Nephron progenitor cell (in vitro differentiated cells): ENCODE results near the gene HIVEP3.
A peak's percentile ranks its signal among the peaks of the same experiment; 100 is the strongest.

Experiments used
- DNase-seq: peaks from one replicate; pipeline ENCODE4 v3.0.0; 2021
- H3K27ac Mint-ChIP-seq: 2 replicates; pipeline ENCODE4 v1.8.0; 2021; ENCODE audit warnings: mild to moderate bottlenecking, moderate library complexity, mixed read lengths
- H3K27me3 Mint-ChIP-seq: 2 replicates; pipeline ENCODE4 v1.8.0; 2021; ENCODE audit warnings: mild to moderate bottlenecking, low read depth, mixed read lengths; ENCODE audit not compliant: poor library complexity
- H3K36me3 Mint-ChIP-seq: 2 replicates; pipeline ENCODE4 v1.8.0; 2021; ENCODE audit warnings: low read depth, mixed read lengths
- H3K4me1 Mint-ChIP-seq: 2 replicates; pipeline ENCODE4 v1.8.0; 2021; ENCODE audit warnings: mixed read lengths
- H3K4me3 Mint-ChIP-seq: 2 replicates; pipeline ENCODE4 v1.8.0; 2021; ENCODE audit warnings: mild to moderate bottlenecking, moderate library complexity, mixed read lengths
- H3K9me3 Mint-ChIP-seq: 2 replicates; pipeline ENCODE4 v1.8.0; 2021; ENCODE audit warnings: mild to moderate bottlenecking, moderate library complexity, mixed read lengths
- CTCF ChIP-seq: fragments of 200-600 bp; sonication (generic); IDR thresholded peaks from 2 replicates; pipeline ENCODE4 v1.5.0; 2021; ENCODE audit warnings: antibody characterized with exemption

HIVEP3 gene

GRCh38 chr1:41823471-41823870, 95.3 kb downstream of the HIVEP3 start:
- peak; percentile 48 for DNase-seq
- H3K27me3 Mint-ChIP-seq = peaks cover 7% of the 10 kb centered on the region
- peaks cover 17% of the 10 kb centered on the region for H3K4me1 Mint-ChIP-seq
- H3K9me3 Mint-ChIP-seq = no peaks in the 10 kb centered on the region
- no peak overlapping the region for H3K4me3 Mint-ChIP-seq
- no peaks in the 10 kb centered on the region for H3K36me3 Mint-ChIP-seq
- no peak overlapping the region for H3K27ac Mint-ChIP-seq
- no peak for TF ChIP-seq CTCF

- Mint-ChIP-seq H3K4me1 (peaks cover 17% of the 10 kb centered on the region), H3K27me3 (peaks cover 7% of the 10 kb centered on the region), H3K36me3 (no peaks in the 10 kb centered on the region), H3K27ac (no peak overlapping the region), H3K9me3 (no peaks in the 10 kb centered on the region), H3K4me3 (no peak overlapping the region)
- no peak for TF ChIP-seq CTCF
- no peak for DNase-seq
These were observed 95.9 kb downstream of the HIVEP3 start for GRCh38 chr1:41822866-41823265.

- Mint-ChIP-seq H3K4me1 (peaks cover 17% of the 10 kb centered on the region), H3K27ac (no peak overlapping the region), H3K27me3 (peaks cover 6% of the 10 kb centered on the region), H3K9me3 (no peaks in the 10 kb centered on the region), H3K36me3 (no peaks in the 10 kb centered on the region), H3K4me3 (no peak overlapping the region)
- no peak for DNase-seq
- no peak for TF ChIP-seq CTCF
These were observed 98.9 kb downstream of the HIVEP3 start for GRCh38 chr1:41819843-41820242.

- H3K4me1 Mint-ChIP-seq = peaks cover 13% of the 10 kb centered on the region
- peak overlapping the region; percentile 13 for H3K27ac Mint-ChIP-seq
- H3K4me3 Mint-ChIP-seq = no peak overlapping the region
- H3K36me3 Mint-ChIP-seq = no peaks in the 10 kb centered on the region
- no peak for DNase-seq
- TF ChIP-seq CTCF = no peak
- H3K27me3 Mint-ChIP-seq = peaks cover 5% of the 10 kb centered on the region
- no peaks in the 10 kb centered on the region for H3K9me3 Mint-ChIP-seq
These were observed 99.7 kb downstream of the HIVEP3 start for GRCh38 chr1:41819069-41819468.

GRCh38 chr1:41816061-41816460, 102.7 kb downstream of the HIVEP3 start:
- TF ChIP-seq CTCF = no peak
- H3K4me1 Mint-ChIP-seq = peaks cover 3% of the 10 kb centered on the region
- H3K4me3 Mint-ChIP-seq = no peak overlapping the region
- H3K9me3 Mint-ChIP-seq = no peaks in the 10 kb centered on the region
- no peak overlapping the region for H3K27ac Mint-ChIP-seq
- H3K36me3 Mint-ChIP-seq = no peaks in the 10 kb centered on the region
- DNase-seq = no peak
- H3K27me3 Mint-ChIP-seq = peaks cover 9% of the 10 kb centered on the region
